C4-2B (cell line): ENCODE data around the gene CDC27.
"Not testable (repeated sequence)": the region's sequence is repeated elsewhere in the genome, so short reads cannot be mapped to it uniquely, and the experiment has no call there.

Experiments
- H3K27ac ChIP-seq: fragments of 450-650 bp; 2 replicates; pipeline ENCODE4 v1.5.1; 2017
- ZFX ChIP-seq: fragments of 450-650 bp; IDR thresholded peaks from 2 replicates; pipeline ENCODE4 v1.6.1; 2017
- TF ChIP-seq, protein P1 (sequence below): fragments of 450-650 bp; conservative IDR thresholded peaks from 2 replicates; pipeline ENCODE4 v1.5.1; 2017; ENCODE audit warnings: mild to moderate bottlenecking

CDC27 gene

GRCh38 chr17:47172696-47173565, 16.2 kb downstream of the CDC27 start:
- no peak for TF ChIP-seq ZFX
- TF ChIP-seq, protein P1, sequence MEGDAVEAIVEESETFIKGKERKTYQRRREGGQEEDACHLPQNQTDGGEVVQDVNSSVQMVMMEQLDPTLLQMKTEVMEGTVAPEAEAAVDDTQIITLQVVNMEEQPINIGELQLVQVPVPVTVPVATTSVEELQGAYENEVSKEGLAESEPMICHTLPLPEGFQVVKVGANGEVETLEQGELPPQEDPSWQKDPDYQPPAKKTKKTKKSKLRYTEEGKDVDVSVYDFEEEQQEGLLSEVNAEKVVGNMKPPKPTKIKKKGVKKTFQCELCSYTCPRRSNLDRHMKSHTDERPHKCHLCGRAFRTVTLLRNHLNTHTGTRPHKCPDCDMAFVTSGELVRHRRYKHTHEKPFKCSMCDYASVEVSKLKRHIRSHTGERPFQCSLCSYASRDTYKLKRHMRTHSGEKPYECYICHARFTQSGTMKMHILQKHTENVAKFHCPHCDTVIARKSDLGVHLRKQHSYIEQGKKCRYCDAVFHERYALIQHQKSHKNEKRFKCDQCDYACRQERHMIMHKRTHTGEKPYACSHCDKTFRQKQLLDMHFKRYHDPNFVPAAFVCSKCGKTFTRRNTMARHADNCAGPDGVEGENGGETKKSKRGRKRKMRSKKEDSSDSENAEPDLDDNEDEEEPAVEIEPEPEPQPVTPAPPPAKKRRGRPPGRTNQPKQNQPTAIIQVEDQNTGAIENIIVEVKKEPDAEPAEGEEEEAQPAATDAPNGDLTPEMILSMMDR: no peak
- H3K27ac ChIP-seq: no peak overlapping the region

GRCh38 chr17:47170710-47171109, 18.4 kb downstream of the CDC27 start:
- TF ChIP-seq, protein P1: no peak
- no peak for TF ChIP-seq ZFX
- no peak overlapping the region for H3K27ac ChIP-seq

DNA sequence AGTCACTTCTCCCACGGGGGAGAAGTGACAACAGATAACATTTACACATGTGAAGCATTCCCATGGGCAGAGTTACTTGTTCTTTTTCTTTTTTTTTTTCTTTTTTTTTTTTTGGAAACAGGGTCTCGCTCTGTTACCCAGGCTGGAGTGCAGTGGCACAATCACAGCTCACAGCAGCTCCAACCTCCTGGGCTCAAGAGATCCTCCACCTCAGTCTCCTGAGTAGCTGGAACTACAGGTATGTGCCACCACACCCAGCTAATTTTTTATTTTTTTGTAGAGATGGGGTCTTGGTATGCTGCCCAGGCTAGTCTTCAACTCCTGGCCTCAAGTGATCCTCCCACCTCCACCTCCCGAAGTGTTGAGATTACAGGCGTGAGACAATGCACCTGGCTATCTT, 20.2 kb downstream of the CDC27 start:
- H3K27ac ChIP-seq: not testable (repeated sequence)

DNA sequence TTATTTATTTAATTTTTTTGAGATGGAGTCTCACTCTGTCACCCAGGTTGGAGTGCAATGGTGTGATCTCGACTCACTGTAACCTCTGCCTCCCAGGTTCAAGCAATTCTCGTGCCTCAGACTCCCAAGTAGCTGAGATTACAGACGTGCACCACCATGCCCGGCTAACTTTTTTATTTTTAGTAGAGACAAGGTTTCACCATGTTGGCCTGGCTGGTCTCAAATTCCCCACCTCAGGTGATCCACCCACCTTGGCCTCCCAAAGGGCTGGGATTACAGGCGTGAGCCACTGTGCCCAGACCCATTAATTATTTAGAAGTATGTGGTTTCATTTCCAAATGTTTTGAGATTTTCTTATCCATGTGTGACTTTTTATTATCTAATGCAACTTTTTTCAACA, 22.2 kb downstream of the CDC27 start:
- not testable (repeated sequence) for H3K27ac ChIP-seq

- no peak for TF ChIP-seq ZFX
- TF ChIP-seq, protein P1: no peak
- no peak overlapping the region for H3K27ac ChIP-seq
Observed at GRCh38 chr17:47165137-47165536, 24.0 kb downstream of the CDC27 start.

DNA sequence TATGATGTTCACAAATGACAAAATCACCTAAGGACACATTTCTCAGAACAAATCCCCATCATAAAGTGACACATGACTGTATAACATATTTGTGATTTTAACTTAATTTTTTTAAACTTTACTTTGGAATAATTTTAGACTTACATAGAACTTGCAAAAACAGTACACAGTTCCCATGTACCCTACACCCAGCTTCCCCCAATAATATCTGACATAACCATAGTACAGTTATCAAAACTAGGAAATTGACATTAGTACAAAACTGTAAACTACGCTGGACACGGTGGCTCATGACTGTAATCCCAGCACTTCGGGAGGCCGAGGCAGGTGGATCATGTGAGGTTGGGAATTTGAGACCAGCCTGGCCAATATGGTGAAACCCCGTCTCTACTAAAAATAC, 24.8 kb downstream of the CDC27 start:
- TF ChIP-seq ZFX: no peak
- no peak overlapping the region for H3K27ac ChIP-seq

DNA sequence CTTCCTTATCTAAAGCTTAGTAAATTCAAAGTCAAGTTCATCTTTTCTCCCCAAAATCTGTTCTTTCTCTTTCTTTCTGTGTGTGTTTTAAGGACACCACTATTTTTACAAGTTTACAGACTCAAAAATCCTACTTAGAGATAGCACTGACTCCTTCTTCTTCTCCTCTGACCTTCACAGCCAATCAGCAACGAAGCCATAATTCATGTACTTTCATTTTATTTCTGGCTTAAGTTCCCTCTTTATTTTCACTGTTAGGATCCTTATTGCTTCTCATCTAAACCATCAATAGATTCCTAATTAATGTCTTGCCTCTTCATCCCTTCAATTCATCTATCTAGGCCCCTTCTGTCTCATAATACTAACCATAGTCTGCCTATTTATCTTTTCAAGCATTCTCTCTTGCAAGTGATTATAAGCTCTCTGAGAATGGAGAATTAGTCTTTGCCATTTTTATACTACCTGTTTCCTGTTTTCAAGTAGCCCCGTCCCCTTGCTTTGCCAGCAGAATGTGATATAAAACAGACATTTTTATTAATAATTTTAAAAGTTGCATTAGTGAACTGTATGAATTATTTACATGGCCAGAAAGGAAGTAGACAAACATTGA, 27.0 kb downstream of the CDC27 start:
- H3K27ac ChIP-seq: no peak overlapping the region
- no peak for TF ChIP-seq ZFX
- TF ChIP-seq, protein P1: no peak

DNA sequence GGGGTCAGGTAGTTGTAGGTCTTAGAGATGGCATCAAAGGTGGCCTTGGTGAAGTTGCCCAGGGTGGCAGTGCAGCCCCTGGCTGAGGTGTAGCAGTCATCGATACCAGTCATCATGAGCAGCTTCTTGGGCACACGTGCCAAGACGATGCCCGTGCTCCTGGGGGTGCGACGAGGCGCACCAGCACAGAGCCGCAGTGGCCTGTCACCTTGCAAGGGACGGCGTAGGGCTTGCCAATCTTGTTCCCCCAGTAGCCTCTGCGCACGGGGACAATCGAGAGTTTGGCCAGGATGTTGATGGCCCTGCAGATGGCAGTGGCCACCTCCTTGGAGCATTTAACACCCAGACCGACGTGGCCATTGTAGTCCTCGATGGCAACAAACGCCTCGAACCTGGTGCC, 29.8 kb downstream of the CDC27 start:
- TF ChIP-seq, protein P1: no peak
- TF ChIP-seq ZFX: no peak
- no peak overlapping the region for H3K27ac ChIP-seq

- H3K27ac ChIP-seq: no peak overlapping the region
Observed at GRCh38 chr17:47145351-47145750, 43.7 kb downstream of the CDC27 start.

More at GRCh38 chr17:47145351-47145750, 43.7 kb downstream of the CDC27 start:
- no peak for TF ChIP-seq ZFX
- TF ChIP-seq, protein P1: no peak
